Ascending aorta (tissue), 2 donors: ENCODE data around the gene GNPDA1. TPM values are rescaled to one million over a fixed set of nuclear protein-coding genes. Genes with fewer than 3 reads are reported as not detected.
"Not testable (repeated sequence)": the region's sequence is repeated elsewhere in the genome, so short reads cannot be mapped to it uniquely, and the experiment has no call there.

Experiments used
- DNase-seq, 2 donors: peaks; one replicate each; pipeline ENCODE4 v3.0.0-alpha.2; 2019; ENCODE audit warnings: low spot score in 2 of 2
- H3K27ac ChIP-seq, 2 donors: fragments of 200-600 bp; sonication (generic); one replicate each; pipeline ENCODE4 v1.5.1; 2016 to 2017; ENCODE audit warnings: mild to moderate bottlenecking in 1 of 2
- H3K27me3 ChIP-seq: fragments of 200-600 bp; sonication (generic); one replicate; pipeline ENCODE4 v1.5.1; 2017
- H3K36me3 ChIP-seq, 2 donors: fragments of 200-600 bp; sonication (generic); one replicate each; pipeline ENCODE4 v1.5.1; 2016
- H3K4me1 ChIP-seq, 2 donors: fragments of 200-600 bp; sonication (generic); one replicate each; pipeline ENCODE4 v1.5.1; 2016 to 2017; ENCODE audit warnings: mild to moderate bottlenecking in 1 of 2
- H3K4me3 ChIP-seq, 2 donors: fragments of 200-600 bp; sonication (generic); one replicate each; pipeline ENCODE4 v1.5.1; 2016 to 2017; ENCODE audit warnings: mild to moderate bottlenecking in 1 of 2
- H3K9me3 ChIP-seq, 2 donors: fragments of 200-600 bp; sonication (generic); one replicate each; pipeline ENCODE4 v1.5.1; 2016
- intact Hi-C: fragments of 100-400 bp; cut with DNase I; formaldehyde crosslinking; loops from one replicate; pipeline ENCODE4 v1.15.1; 2023
- total RNA-seq: library from RNA; depleted of rRNA; stranded (reverse); fragments of >200 nt; gene quantifications from one replicate; pipeline ENCODE4 v1.1.0, GENCODE V29; 2016
- TF ChIP-seq, protein P1 (sequence below), 3 experiments: fragments of 200-600 bp in 2 of 3; fragments of 450-650 bp in 1 of 3; sonication (generic) in 2 of 3; IDR thresholded peaks; one replicate each; pipeline ENCODE4 v1.5.1; 2016 to 2019; ENCODE audit warnings: antibody characterized with exemption in 3 of 3, mild to moderate bottlenecking in 1 of 3, moderate library complexity in 1 of 3

The GNPDA1 gene
- total RNA-seq, 1 donor from 2014 or later, result 185 TPM

DNA sequence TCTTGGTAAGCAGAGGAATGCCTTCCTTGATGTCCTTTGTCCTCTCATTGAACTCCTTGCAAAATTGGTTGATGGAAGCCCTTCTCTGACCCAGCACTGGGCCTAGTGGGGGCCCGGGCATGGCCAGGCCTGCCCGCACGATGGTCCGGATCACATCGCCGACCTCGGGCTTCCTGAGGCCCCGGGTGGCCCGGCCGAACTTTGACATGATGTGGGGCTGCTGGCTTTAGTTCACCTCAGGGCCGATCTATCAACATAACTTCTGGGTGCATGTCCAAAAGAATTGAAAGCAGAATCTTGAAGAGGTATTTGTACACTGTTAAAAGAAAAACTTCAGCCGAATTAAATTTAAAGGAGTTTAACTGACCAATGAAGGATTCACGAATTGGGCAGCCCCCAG lies 24.1 kb upstream of the GNPDA1 start:
- H3K27me3 ChIP-seq, result no peaks in the 10 kb centered on the region
- TF ChIP-seq, protein P1, sequence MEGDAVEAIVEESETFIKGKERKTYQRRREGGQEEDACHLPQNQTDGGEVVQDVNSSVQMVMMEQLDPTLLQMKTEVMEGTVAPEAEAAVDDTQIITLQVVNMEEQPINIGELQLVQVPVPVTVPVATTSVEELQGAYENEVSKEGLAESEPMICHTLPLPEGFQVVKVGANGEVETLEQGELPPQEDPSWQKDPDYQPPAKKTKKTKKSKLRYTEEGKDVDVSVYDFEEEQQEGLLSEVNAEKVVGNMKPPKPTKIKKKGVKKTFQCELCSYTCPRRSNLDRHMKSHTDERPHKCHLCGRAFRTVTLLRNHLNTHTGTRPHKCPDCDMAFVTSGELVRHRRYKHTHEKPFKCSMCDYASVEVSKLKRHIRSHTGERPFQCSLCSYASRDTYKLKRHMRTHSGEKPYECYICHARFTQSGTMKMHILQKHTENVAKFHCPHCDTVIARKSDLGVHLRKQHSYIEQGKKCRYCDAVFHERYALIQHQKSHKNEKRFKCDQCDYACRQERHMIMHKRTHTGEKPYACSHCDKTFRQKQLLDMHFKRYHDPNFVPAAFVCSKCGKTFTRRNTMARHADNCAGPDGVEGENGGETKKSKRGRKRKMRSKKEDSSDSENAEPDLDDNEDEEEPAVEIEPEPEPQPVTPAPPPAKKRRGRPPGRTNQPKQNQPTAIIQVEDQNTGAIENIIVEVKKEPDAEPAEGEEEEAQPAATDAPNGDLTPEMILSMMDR (IDR thresholded peaks at IDR 0.05), result no peak
- no peaks in the 10 kb centered on the region for H3K9me3 ChIP-seq
- no peaks in the 10 kb centered on the region for H3K4me1 ChIP-seq
- intact Hi-C loops, result no loop called here
- no peak overlapping the region for H3K4me3 ChIP-seq
- H3K36me3 ChIP-seq, result no peaks in the 10 kb centered on the region
- no peak overlapping the region for H3K27ac ChIP-seq
- DNase-seq, result no peak

DNA sequence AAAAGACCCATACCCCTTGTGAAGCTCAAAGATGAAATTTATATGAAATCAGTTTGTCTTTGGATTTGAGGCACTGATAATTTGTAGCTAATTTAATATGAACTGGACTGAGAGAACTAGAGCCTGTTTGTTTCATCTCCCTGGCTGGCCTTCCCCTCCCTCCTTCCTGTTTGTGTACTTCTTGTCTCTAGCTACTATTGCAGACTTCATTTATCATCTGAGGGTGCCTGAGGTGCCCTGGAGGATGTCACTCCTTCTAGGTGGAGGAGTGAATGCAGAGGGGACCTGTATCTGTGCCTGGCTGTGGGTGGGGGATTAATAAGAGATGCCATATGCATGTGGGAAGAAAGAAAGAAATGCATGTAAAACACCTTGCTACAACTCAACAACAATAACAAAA lies 22.2 kb upstream of the GNPDA1 start:
- TF ChIP-seq, protein P1 (IDR thresholded peaks at IDR 0.05), result no peak
- Histone ChIP-seq H3K4me1 (no peaks in the 10 kb centered on the region), H3K27ac (no peak overlapping the region), H3K27me3 (no peaks in the 10 kb centered on the region), H3K4me3 (no peak overlapping the region), H3K9me3 (no peaks in the 10 kb centered on the region), H3K36me3 (no peaks in the 10 kb centered on the region)
- DNase-seq, result no peak
- intact Hi-C loops, result no loop called here

DNA sequence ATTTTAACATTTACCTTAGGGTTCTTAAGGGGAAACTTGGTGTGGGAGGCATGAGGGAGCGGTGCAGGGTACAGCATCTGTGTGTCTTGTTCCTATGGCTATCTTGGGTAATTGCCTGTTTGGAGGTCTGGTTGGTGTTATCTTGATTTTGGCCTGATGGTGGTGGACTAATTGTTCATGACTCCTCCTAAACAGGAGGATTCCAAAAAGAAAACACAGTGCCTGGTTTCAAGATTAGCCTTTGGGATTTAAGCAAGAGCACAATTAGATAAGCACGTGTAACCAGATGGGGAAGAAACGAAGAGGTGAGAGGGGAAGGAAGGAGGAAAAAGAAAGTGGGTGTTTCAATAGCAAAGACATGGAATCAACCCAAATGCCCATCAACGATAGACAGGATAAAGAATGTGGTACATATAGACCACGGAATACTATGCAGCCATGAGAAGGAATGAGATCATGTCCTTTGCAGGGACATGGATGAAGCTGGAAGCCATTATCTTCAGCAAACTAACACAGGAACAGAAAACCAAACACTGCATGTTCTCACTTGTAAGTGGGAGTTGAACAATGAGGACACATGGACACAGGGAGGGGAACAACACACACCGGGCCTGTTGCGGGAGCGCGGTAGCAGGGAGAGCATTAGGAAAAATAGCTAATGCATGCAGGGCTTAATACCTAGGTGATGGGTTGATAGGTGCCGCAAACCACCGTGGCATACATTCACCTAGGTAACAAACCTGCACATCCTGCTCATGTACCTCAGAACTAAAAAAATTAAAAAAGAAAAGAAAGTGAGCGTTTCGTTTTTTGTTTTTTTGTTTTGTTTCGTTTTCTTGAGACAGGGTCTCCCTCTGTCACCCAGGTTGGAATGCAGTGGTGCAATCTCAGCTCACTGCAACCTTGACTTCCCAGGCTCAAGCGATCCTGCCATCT lies 21.1 kb upstream of the GNPDA1 start:
- H3K9me3 ChIP-seq, H3K4me3 ChIP-seq, intact Hi-C loops, H3K27me3 ChIP-seq, H3K27ac ChIP-seq, DNase-seq, H3K4me1 ChIP-seq, H3K36me3 ChIP-seq: not testable (repeated sequence)

DNA sequence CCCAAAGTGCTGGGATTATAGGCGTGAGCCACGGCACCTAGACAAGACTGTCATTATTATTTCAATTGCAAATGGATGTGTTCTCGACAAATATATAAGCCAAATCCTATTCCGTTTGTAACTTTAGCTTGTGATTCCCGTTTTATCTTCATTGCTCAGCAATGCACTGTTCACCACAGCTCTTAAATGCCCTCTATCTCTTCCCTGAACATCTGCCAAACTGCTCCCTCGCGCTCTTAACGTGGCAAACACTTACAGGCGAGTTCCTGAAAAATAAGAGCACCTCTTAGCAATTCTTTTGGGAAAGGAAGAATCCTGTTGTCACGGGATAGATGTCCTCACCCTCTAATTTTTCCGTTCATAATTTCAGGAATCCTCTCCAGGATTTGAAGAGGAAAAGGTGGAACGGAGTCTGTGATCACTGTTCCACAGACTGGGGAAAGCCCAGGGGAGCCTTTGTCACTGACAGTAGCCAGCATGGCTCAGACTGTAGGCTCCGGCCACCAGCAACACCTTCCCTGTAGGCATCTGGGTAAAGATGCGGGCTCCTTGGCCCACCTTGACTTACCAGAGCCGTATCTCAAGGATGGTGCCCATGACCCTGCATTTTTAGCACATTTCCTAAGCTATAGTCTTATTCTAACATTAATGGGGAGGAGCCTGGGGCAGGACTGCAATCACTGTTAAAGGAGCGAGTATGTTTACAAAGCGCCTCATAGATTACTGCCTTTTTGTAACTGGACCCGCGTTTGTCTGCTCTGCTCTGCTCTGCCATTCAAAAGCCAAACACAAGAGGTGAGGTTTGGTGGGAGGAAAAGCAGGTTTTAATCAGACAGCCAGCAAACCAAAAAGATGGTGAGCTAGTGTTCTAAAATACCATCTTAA lies 20.2 kb upstream of the GNPDA1 start:
- Histone ChIP-seq H3K4me1 (no peaks in the 10 kb centered on the region), H3K27ac (no peak overlapping the region), H3K27me3 (no peaks in the 10 kb centered on the region), H3K36me3 (no peaks in the 10 kb centered on the region), H3K9me3 (no peaks in the 10 kb centered on the region), H3K4me3 (no peak overlapping the region)
- TF ChIP-seq, protein P1 (IDR thresholded peaks at IDR 0.05), result no peak
- intact Hi-C loops, result no loop called here
- DNase-seq, result no peak

DNA sequence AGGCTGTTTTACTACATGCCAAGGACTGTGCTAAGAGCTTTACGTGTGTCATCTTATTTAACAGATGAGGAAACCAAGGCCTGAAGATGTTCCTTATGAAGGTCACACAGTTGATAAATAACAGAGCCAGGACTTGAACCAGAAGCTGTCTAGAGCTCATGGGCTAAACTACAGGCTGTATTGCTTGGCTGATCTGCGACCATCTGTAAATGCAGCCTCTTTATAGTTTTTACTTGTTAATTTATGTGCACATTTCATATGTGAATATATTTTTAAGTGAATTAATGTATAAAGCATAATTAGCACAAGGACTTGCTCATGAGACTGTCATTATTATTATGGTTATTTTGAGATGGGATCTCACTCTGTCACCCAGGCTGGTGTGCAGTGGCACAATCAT lies 19.3 kb upstream of the GNPDA1 start:
- no peaks in the 10 kb centered on the region for H3K4me1 ChIP-seq
- no peaks in the 10 kb centered on the region for H3K9me3 ChIP-seq
- no peaks in the 10 kb centered on the region for H3K27me3 ChIP-seq
- H3K27ac ChIP-seq, result no peak overlapping the region
- intact Hi-C loops, result no loop called here
- no peaks in the 10 kb centered on the region for H3K36me3 ChIP-seq
- no peak for DNase-seq
- TF ChIP-seq, protein P1 (IDR thresholded peaks at IDR 0.05), result no peak
- no peak overlapping the region for H3K4me3 ChIP-seq

DNA sequence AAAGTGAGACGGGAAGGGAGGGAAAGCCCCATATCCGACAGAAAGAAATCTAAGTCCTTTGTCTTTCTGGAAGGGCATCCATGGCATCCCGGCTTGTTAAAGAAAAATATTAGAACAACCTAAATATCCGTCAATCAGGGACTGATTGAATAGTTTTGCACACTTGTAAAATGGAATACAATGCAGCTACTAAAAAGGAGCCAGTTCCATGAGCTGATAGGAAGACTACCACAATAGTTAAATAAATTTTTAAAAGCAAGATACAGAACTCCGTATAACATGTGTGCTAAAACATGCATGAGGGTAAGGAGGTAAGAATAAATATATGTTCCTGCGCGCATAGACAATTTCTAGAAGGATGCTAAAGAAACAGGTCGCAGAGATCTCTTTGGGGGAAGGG lies 12.8 kb upstream of the GNPDA1 start:
- H3K9me3 ChIP-seq, result no peaks in the 10 kb centered on the region
- TF ChIP-seq, protein P1 (IDR thresholded peaks at IDR 0.05), result no peak
- peak overlapping the region in 1 of 2 donors; percentile 65 for H3K4me3 ChIP-seq
- H3K27ac ChIP-seq, result peak overlapping the region in 1 of 2 donors; percentile 85
- H3K36me3 ChIP-seq, result no peaks in the 10 kb centered on the region
- H3K27me3 ChIP-seq, result no peaks in the 10 kb centered on the region
- peaks cover 0 to 2% of the 10 kb centered on the region in 2 donors for H3K4me1 ChIP-seq
- intact Hi-C loops, result loop anchor here (2.0 kb wide), 1 partner anchor 39 kb away; no protein-coding TSS in a partner anchor
- DNase-seq, result no peak
